GM23248 (cell line): ENCODE measurements around the gene CLCNKA. TPM values are rescaled to one million over a fixed set of nuclear protein-coding genes. Genes with fewer than 3 reads are reported as not detected.

Source experiments
- DNase-seq: peaks from one replicate; pipeline ENCODE4 v3.0.0-alpha.2; 2015
- H2AFZ ChIP-seq: fragments of 200-600 bp; sonication (generic); 2 replicates; pipeline ENCODE4 v1.6.1; 2016; ENCODE audit warnings: antibody characterized with exemption
- H3F3A ChIP-seq: fragments of 200-600 bp; sonication (generic); 2 replicates; pipeline ENCODE4 v1.6.1; 2016; ENCODE audit warnings: mild to moderate bottlenecking, antibody characterized with exemption, mixed run types; ENCODE audit not compliant: insufficient read depth
- H3K27ac ChIP-seq: fragments of 200-600 bp; sonication (generic); 2 replicates; pipeline ENCODE4 v1.5.1; 2016; ENCODE audit warnings: mild to moderate bottlenecking
- H3K27me3 ChIP-seq: fragments of 200-600 bp; sonication (generic); replicated peaks from 2 replicates; pipeline ENCODE4 v1.6.1; 2016; ENCODE audit warnings: mild to moderate bottlenecking; ENCODE audit not compliant: insufficient read depth
- H3K36me3 ChIP-seq: fragments of 200-600 bp; sonication (generic); 2 replicates; pipeline ENCODE4 v1.6.1; 2016; ENCODE audit warnings: low read depth, mild to moderate bottlenecking
- H3K4me1 ChIP-seq: fragments of 200-600 bp; sonication (generic); 2 replicates; pipeline ENCODE4 v1.6.1; 2016; ENCODE audit warnings: mild to moderate bottlenecking; ENCODE audit not compliant: insufficient read depth
- H3K4me2 ChIP-seq: fragments of 200-600 bp; sonication (generic); one replicate; pipeline ENCODE4 v1.6.1; 2016; ENCODE audit warnings: mild to moderate bottlenecking; ENCODE audit not compliant: unreplicated experiment
- H3K4me3 ChIP-seq: fragments of 200-600 bp; sonication (generic); 2 replicates; pipeline ENCODE4 v1.5.1; 2016; ENCODE audit warnings: mild to moderate bottlenecking
- H3K79me2 ChIP-seq: fragments of 200-600 bp; sonication (generic); 2 replicates; pipeline ENCODE4 v1.6.1; 2016; ENCODE audit warnings: mild to moderate bottlenecking; ENCODE audit not compliant: insufficient read depth
- H3K9ac ChIP-seq: fragments of 200-600 bp; sonication (generic); 2 replicates; pipeline ENCODE4 v1.6.1; 2016; ENCODE audit warnings: mild to moderate bottlenecking
- H3K9me2 ChIP-seq: fragments of 200-600 bp; sonication (generic); 2 replicates; pipeline ENCODE4 v1.6.1; 2016; ENCODE audit warnings: mixed run types, mild to moderate bottlenecking, moderate library complexity; ENCODE audit not compliant: insufficient read depth
- H3K9me3 ChIP-seq: fragments of 200-600 bp; sonication (generic); one replicate; pipeline ENCODE4 v1.6.1; 2017; ENCODE audit warnings: low read depth
- H4K20me1 ChIP-seq: fragments of 200-600 bp; sonication (generic); 2 replicates; pipeline ENCODE4 v1.6.0; 2016; ENCODE audit not compliant: insufficient read depth
- EZH2 ChIP-seq: fragments of 200-600 bp; sonication (generic); IDR thresholded peaks from 2 replicates; pipeline ENCODE4 v1.6.1; 2018; ENCODE audit warnings: antibody characterized with exemption, mild to moderate bottlenecking; ENCODE audit not compliant: insufficient read depth, poor library complexity, severe bottlenecking
- EZH2phosphoT487 ChIP-seq: fragments of 200-600 bp; sonication (generic); IDR thresholded peaks from 2 replicates; pipeline ENCODE4 v1.6.1; 2018; ENCODE audit warnings: antibody characterized with exemption, moderate library complexity, mild to moderate bottlenecking, low read depth; ENCODE audit not compliant: insufficient read depth
- WGBS, 2 experiments: methylation state at CpG; one replicate each; pipeline ENCODE4 v1.1.6; 2015 to 2017; ENCODE audit warnings: low lambda C conversion rate in 2 of 2, low coverage in 1 of 2; ENCODE audit errors: missing lambda C conversion rate in 2 of 2; 5-methylcytosine and 5-hydroxymethylcytosine counted together
- in situ Hi-C: fragments of 300-500 bp; cut with MboI; formaldehyde crosslinking; loops from 2 replicates; pipeline ENCODE4 v1.15.0; 2020
- polyA plus RNA-seq: library from polyadenylated mRNA; unstranded; fragments of >200 nt; fragmentation: Nextera tagmentation; extraction: Ambion mirVana; gene quantifications from 2 replicates; pipeline ENCODE4 v1.2.1, GENCODE V29; 2016
- total RNA-seq: library from RNA; depleted of rRNA; stranded (reverse); fragments of >200 nt; shearing (Covaris generic); gene quantifications from 2 replicates; pipeline ENCODE4 v1.2.3, GENCODE V29; 2014; rRNA removed

CLCNKA gene
- total RNA-seq: not detected in 2 replicates
- polyA plus RNA-seq: not detected in 2 replicates

DNA sequence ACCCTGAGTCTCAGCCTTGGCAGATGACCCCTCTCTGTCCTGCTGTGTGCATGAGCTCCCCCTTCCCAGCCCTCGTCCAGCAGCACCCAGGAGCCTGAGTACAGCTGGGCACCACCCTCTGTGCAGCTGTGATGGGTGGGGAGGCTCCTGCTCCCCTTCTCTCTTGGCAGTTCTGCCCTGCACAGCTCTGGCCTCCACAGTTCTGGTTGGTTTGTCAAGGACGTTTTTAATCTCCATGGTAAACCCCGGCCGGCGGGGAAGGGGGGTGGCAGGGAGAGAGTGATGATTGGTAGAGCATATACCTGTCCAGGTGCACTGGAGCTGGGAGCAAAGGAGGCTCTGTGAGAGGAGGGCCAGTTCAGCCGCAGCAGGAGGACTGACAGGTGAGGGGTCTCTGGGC, at the start of gene CLCNKA:
CLCNKA (plus strand) TSS at position 356 of the 400 bp plus-strand sequence. CDS start 584 bp downstream, outside the sequence.
- Histone ChIP-seq H3F3A (peaks cover 12% of the 10 kb centered on the region), H3K27me3 (no peaks in the 10 kb centered on the region), H3K4me2 (no peak within 1 kb of the TSS), H3K9ac (no peak within 1 kb of the TSS), H3K36me3 (no peaks in the 10 kb centered on the region), H3K9me2 (no peaks in the 10 kb centered on the region), H2AFZ (no peak within 1 kb of the TSS), H3K9me3 (no peaks in the 10 kb centered on the region), H4K20me1 (no peaks in the 10 kb centered on the region), H3K79me2 (no peaks in the 10 kb centered on the region), H3K4me3 (no peak within 1 kb of the TSS), H3K27ac (no peak within 1 kb of the TSS), H3K4me1 (peaks cover 37% of the 10 kb centered on the region)
- WGBS, 2 experiments: 65 to 68% methylated on average over 6 of the region's 6 CpGs
- in situ Hi-C loops: no loop called here
- TF ChIP-seq EZH2phosphoT487 (no peak), EZH2 (no peak)
- no peak for DNase-seq

DNA sequence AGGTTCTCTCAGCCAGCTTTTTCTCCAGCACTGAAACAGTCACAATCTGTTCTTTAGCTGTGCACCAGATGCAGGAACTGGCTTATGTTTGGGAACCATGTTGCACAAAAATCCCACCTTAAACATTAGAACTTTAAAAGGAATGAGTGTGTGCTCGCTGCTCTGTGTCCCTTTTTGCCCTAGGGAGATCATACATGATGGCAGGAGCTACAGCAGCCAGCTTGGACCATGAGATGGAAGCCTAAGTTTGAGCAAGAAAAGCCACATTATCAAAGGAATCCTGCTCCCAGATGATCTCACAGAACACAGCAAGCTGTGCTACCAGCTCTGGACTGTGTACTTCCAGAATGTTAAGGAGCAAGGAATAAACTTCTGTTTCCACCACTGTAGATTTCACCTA, 49.4 kb upstream of the CLCNKA start:
- in situ Hi-C loops: no loop called here
- Histone ChIP-seq H3K79me2 (peaks cover 80% of the 10 kb centered on the region), H3K27ac (no peak overlapping the region), H3K9me2 (no peaks in the 10 kb centered on the region), H4K20me1 (no peaks in the 10 kb centered on the region), H3F3A (peaks cover 13% of the 10 kb centered on the region), H3K9ac (no peak overlapping the region), H3K36me3 (0 out of 2 replicates have a peak, but pooled peaks cover 5% of the 10 kb centered on the region), H3K27me3 (no peaks in the 10 kb centered on the region), H2AFZ (no peak overlapping the region), H3K4me1 (peaks cover 7% of the 10 kb centered on the region), H3K4me3 (no peak overlapping the region), H3K4me2 (no peak overlapping the region), H3K9me3 (no peaks in the 10 kb centered on the region)
- no peak for DNase-seq
- WGBS, 2 experiments: 100% methylated on average over 1 of the region's 1 CpG
- TF ChIP-seq EZH2phosphoT487 (no peak), EZH2 (no peak)

- H3K4me3 ChIP-seq: no peak overlapping the region
- no peaks in the 10 kb centered on the region for H3K9me3 ChIP-seq
- WGBS, 2 experiments: 96 to 98% methylated on average over 4 of the region's 4 CpGs
- H3K27me3 ChIP-seq: no peaks in the 10 kb centered on the region
- H3K79me2 ChIP-seq: peaks cover 66% of the 10 kb centered on the region
- DNase-seq: no peak
- H3K9ac ChIP-seq: no peak overlapping the region
- no peak overlapping the region for H2AFZ ChIP-seq
- H3K9me2 ChIP-seq: no peaks in the 10 kb centered on the region
- H3F3A ChIP-seq: no peaks in the 10 kb centered on the region
- no peak for TF ChIP-seq EZH2phosphoT487
- no peak for TF ChIP-seq EZH2
- H3K36me3 ChIP-seq: 0 out of 2 replicates have a peak, but pooled peaks cover 5% of the 10 kb centered on the region
- H3K4me1 ChIP-seq: peaks cover 7% of the 10 kb centered on the region
- no peak overlapping the region for H3K27ac ChIP-seq
- H3K4me2 ChIP-seq: no peak overlapping the region
- in situ Hi-C loops: no loop called here
- no peaks in the 10 kb centered on the region for H4K20me1 ChIP-seq
Measured at GRCh38 chr1:15973772-15974171, 48.1 kb upstream of the CLCNKA start.

DNA sequence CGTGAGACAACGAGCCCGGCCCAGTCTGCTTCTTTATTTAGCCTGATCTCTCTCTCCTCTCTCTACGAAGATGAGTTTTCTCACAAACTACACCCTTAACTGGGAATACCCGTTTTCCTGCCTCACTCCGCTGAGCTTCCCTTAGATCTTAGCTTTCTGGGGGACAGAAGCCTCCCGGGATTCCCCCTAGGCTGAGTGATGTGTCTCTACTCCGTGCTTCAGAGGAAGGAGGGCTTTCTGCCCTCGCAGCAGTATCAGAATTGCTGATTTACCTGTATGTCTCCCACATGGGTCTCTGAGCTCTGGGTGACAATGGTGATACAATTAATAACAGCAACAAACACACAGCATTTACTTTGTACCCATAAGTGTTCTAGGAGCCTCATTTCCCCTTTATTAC, 47.0 kb upstream of the CLCNKA start:
- no peaks in the 10 kb centered on the region for H3K9me3 ChIP-seq
- no peaks in the 10 kb centered on the region for H3K27me3 ChIP-seq
- peak; percentile 15 for DNase-seq
- peaks cover 7% of the 10 kb centered on the region for H3K4me1 ChIP-seq
- no peak for TF ChIP-seq EZH2phosphoT487
- TF ChIP-seq EZH2: no peak
- 0 out of 2 replicates have a peak overlapping the region, but pooled peaks have one; percentile 37 for H2AFZ ChIP-seq
- peak overlapping the region; percentile 70 for H3K27ac ChIP-seq
- peak overlapping the region; percentile 86 for H3K4me3 ChIP-seq
- peaks cover 56% of the 10 kb centered on the region for H3K79me2 ChIP-seq
- peak overlapping the region; percentile 83 for H3K9ac ChIP-seq
- WGBS, 2 experiments: 46% methylated on average over 9 of the region's 9 CpGs
- peak overlapping the region; percentile 92 for H3K4me2 ChIP-seq
- H3K9me2 ChIP-seq: no peaks in the 10 kb centered on the region
- no peaks in the 10 kb centered on the region for H3F3A ChIP-seq
- 0 out of 2 replicates have a peak, but pooled peaks cover 5% of the 10 kb centered on the region for H3K36me3 ChIP-seq
- in situ Hi-C loops: no loop called here
- H4K20me1 ChIP-seq: no peaks in the 10 kb centered on the region
